Measurements from ENCODE around the gene IRX2. TPM values are rescaled to one million over a fixed set of nuclear protein-coding genes. Genes with fewer than 3 reads are reported as not detected.

Gene IRX2
- total RNA-seq, 4 donors from 2014 or later = 2.5 to 7.6 (median 5.5) TPM

- H3K27me3 ChIP-seq = peaks cover 11% of the 10 kb centered on the region
- no peak overlapping the region for H3K27ac ChIP-seq
- H3K4me3 ChIP-seq (replicated peaks in 1 of 3) = no peak overlapping the region
- WGBS, 2 donors = 42 to 48% methylated on average over 3 of the region's 3 CpGs
- H3K36me3 ChIP-seq = no peaks in the 10 kb centered on the region
- peaks cover 0 to 9% of the 10 kb centered on the region in 2 donors for H3K4me1 ChIP-seq
- no peaks in the 10 kb centered on the region for H3K9me3 ChIP-seq
- DNase-seq = no peak
- no peak for TF ChIP-seq POLR2A (IDR thresholded peaks at IDR 0.05)
- TF ChIP-seq, protein P1, sequence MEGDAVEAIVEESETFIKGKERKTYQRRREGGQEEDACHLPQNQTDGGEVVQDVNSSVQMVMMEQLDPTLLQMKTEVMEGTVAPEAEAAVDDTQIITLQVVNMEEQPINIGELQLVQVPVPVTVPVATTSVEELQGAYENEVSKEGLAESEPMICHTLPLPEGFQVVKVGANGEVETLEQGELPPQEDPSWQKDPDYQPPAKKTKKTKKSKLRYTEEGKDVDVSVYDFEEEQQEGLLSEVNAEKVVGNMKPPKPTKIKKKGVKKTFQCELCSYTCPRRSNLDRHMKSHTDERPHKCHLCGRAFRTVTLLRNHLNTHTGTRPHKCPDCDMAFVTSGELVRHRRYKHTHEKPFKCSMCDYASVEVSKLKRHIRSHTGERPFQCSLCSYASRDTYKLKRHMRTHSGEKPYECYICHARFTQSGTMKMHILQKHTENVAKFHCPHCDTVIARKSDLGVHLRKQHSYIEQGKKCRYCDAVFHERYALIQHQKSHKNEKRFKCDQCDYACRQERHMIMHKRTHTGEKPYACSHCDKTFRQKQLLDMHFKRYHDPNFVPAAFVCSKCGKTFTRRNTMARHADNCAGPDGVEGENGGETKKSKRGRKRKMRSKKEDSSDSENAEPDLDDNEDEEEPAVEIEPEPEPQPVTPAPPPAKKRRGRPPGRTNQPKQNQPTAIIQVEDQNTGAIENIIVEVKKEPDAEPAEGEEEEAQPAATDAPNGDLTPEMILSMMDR (IDR thresholded peaks at IDR 0.05) = no peak
- intact Hi-C loops (cut with DNase I) = no loop called here
Measured at GRCh38 chr5:2741956-2742355, 9.5 kb downstream of the IRX2 start.

DNA sequence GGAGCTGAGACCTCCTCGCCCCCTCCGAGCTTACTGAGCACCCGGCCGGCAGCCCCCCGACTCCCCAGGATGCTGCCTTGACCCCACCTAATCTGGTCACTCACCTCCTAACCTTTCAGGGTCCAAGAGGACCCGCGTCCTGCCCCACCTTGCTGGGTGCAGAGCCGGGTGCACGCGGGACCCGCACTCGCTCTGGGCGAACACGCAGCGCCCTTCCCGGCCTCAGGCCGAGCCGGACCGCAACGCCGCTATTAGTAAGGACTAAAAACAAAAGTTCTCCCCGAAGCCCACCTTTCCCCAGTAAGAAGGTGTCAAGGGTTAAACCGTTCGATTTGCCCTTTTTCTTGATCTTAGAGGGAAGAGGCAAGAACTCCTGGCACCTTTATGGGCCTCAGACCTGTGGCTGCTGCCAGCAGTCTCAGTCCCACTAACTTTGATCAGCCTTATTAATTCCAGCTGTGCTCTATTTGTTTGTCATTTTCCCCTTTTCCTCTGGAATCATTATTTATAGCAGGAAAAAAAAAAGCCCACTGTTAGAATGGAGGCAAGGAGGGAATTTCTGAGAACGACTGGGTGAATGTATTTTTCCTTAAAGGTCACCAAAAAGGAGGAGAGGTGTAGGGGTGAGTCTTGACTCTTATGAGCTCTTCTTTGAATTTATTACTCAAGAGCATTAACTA is 10.5 kb downstream of the IRX2 start:
- WGBS, 2 donors = 37 to 38% methylated on average over 12 to 17 of the region's 25 CpGs
- Histone ChIP-seq H3K36me3 (no peaks in the 10 kb centered on the region), H3K4me3 (replicated peaks in 1 of 3) (no peak overlapping the region), H3K4me1 (peaks cover 0 to 9% of the 10 kb centered on the region in 2 donors), H3K27me3 (peaks cover 11% of the 10 kb centered on the region), H3K27ac (no peak overlapping the region), H3K9me3 (no peaks in the 10 kb centered on the region)
- no peak for TF ChIP-seq POLR2A (IDR thresholded peaks at IDR 0.05)
- TF ChIP-seq, protein P1 (IDR thresholded peaks at IDR 0.05) = no peak
- intact Hi-C loops (cut with DNase I) = no loop called here
- DNase-seq = no peak

DNA sequence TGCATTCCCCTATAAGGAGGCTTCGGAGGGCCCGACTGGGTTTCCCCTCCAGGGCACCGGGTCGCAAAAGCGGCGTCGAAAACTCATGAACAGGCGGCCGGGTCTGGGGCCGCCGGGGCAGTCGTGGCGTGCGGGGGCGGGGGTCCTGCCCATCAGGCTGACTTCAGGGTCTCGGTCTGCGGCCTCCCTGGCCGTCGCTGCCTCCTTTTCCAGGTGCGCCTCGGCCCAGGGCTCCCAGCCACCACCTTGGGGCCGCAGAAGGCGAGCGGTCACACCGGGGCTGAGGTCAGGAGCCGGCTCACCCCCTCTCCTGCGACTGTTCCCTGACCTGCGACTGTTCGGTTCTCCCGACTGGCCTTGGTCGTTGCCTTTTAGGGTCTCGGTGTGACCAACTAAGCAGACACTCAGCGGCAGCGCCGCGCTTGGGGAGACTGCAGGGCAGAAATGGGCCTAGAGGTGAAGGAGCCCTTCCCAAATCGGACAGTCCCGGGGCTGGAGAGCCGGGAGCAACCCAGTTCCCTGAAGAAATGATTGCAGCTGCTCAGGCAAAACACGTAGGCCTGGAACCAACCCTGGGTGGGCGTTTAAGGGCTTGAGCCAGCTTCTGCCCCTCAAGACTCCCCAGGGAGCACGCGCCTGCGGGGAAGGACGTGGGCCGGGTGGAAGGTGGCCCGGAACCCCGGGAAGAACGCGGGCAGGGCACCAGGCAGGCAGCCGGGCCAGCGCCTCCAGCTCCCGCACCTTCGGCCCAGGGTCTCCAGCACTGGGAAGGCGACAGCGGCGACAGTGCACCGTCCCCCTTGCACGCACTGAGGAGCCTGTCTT is 11.2 kb downstream of the IRX2 start:
- intact Hi-C loops (cut with DNase I) = no loop called here
- Histone ChIP-seq H3K27ac (no peak overlapping the region), H3K9me3 (no peaks in the 10 kb centered on the region), H3K4me1 (peaks cover 0 to 9% of the 10 kb centered on the region in 2 donors), H3K27me3 (peaks cover 11% of the 10 kb centered on the region), H3K36me3 (no peaks in the 10 kb centered on the region), H3K4me3 (replicated peaks in 1 of 3) (no peak overlapping the region)
- WGBS, 2 donors = 15 to 18% methylated on average over 37 to 39 of the region's 59 CpGs
- no peak for DNase-seq
- TF ChIP-seq POLR2A (IDR thresholded peaks at IDR 0.05) = no peak
- TF ChIP-seq, protein P1 (IDR thresholded peaks at IDR 0.05) = no peak

GRCh38 chr5:2739360-2740050 is 12.0 kb downstream of the IRX2 start:
- TF ChIP-seq, protein P1 (IDR thresholded peaks at IDR 0.05) = no peak
- no peak for TF ChIP-seq POLR2A (IDR thresholded peaks at IDR 0.05)
- intact Hi-C loops (cut with DNase I) = no loop called here
- Histone ChIP-seq H3K27me3 (peaks cover 11% of the 10 kb centered on the region), H3K27ac (no peak overlapping the region), H3K4me3 (replicated peaks in 1 of 3) (peak overlapping the region in 1 of 3 donors; percentile 22), H3K36me3 (no peaks in the 10 kb centered on the region), H3K9me3 (no peaks in the 10 kb centered on the region), H3K4me1 (peaks cover 0 to 9% of the 10 kb centered on the region in 2 donors)
- 0% methylated on average over 15 to 36 of the region's 68 CpGs for WGBS, 2 donors
- no peak for DNase-seq
